Sigmoid colon (tissue), 4 donors: ENCODE data around the gene TEC.

ENCODE experiments used
- CTCF ChIP-seq, 4 experiments: fragments of 450-650 bp in 3 of 4; fragments of 200-600 bp in 1 of 4; IDR thresholded peaks; one replicate each; pipeline ENCODE4 v1.5.1; 2016 to 2019; ENCODE audit warnings: antibody characterized with exemption in 4 of 4, mild to moderate bottlenecking in 3 of 4, moderate library complexity in 2 of 4
- EP300 ChIP-seq, 4 donors: sonication (generic); formaldehyde crosslinking; IDR thresholded peaks; one replicate each; pipeline ENCODE4 v1.6.1; 2017; ENCODE audit warnings: antibody characterized with exemption in 4 of 4
- POLR2A ChIP-seq, 2 donors: fragments of 450-650 bp; IDR thresholded peaks; one replicate each; pipeline ENCODE4 v1.6.1; 2016; ENCODE audit warnings: antibody characterized with exemption in 2 of 2, mild to moderate bottlenecking in 2 of 2, moderate library complexity in 2 of 2
- POLR2AphosphoS5 ChIP-seq, 4 donors: sonication (generic); formaldehyde crosslinking; IDR thresholded peaks; one replicate each; pipeline ENCODE4 v1.6.1; 2017; ENCODE audit warnings: antibody characterized with exemption in 4 of 4

GRCh38 chr4:48252313-48252712 is 17.3 kb downstream of the TEC start:
- no peak for TF ChIP-seq CTCF (IDR thresholded peaks at IDR 0.05)
- no peak for TF ChIP-seq POLR2AphosphoS5 (IDR thresholded peaks at IDR 0.05)
- TF ChIP-seq POLR2A (IDR thresholded peaks at IDR 0.05): no peak
- no peak for TF ChIP-seq EP300 (IDR thresholded peaks at IDR 0.05)
